K562 (cell line): Measurements from ENCODE around the gene VARS1. TPM values are rescaled to one million over a fixed set of nuclear protein-coding genes. Genes with fewer than 3 reads are reported as not detected.
A peak's percentile ranks its signal among the peaks of the same experiment; 100 is the strongest.

Source experiments
- ADNP ChIP-seq: fragments of 200-800 bp; sonication (Bioruptor generic); IDR thresholded peaks from 2 replicates; pipeline ENCODE4 v1.6.1; 2016; ENCODE audit warnings: missing genetic modification characterization, missing compliant biosample characterization
- BCOR ChIP-seq: fragments of 450-650 bp; IDR thresholded peaks from 2 replicates; pipeline ENCODE4 v1.6.1; 2016
- COPS2 ChIP-seq: fragments of 450-650 bp; conservative IDR thresholded peaks from 2 replicates; pipeline ENCODE4 v1.6.1; 2016; ENCODE audit warnings: mild to moderate bottlenecking, moderate library complexity
- DMBX1 ChIP-seq: fragments of 250-450 bp; sonication (Bioruptor Pico); IDR thresholded peaks from 2 replicates; pipeline ENCODE4 v1.8.0; 2022; ENCODE audit warnings: inconsistent platforms, mild to moderate bottlenecking, moderate library complexity, borderline replicate concordance
- ESRRB ChIP-seq: fragments of 250-450 bp; sonication (Bioruptor Pico); IDR thresholded peaks from 2 replicates; pipeline ENCODE4 v1.5.0; 2020; ENCODE audit warnings: mild to moderate bottlenecking, moderate library complexity, borderline replicate concordance
- FOS ChIP-seq: IDR thresholded peaks from 3 replicates; pipeline ENCODE4 v1.6.1; 2011; ENCODE audit not compliant: insufficient read length; ENCODE audit errors: extremely low read depth
- FOXJ2 ChIP-seq: fragments of 200-800 bp; sonication (Bioruptor generic); IDR thresholded peaks from 2 replicates; pipeline ENCODE4 v1.6.1; 2016; ENCODE audit warnings: missing genetic modification characterization, missing compliant biosample characterization
- FOXK1 ChIP-seq: sonication (generic); formaldehyde crosslinking; IDR thresholded peaks from 2 replicates; pipeline ENCODE4 v1.8.0; 2022; ENCODE audit warnings: missing genetic modification reagents, mild to moderate bottlenecking, borderline replicate concordance
- GATAD2A ChIP-seq: fragments of 450-650 bp; IDR thresholded peaks from 2 replicates; pipeline ENCODE4 v1.6.1; 2017
- HLTF ChIP-seq: fragments of 450-650 bp; IDR thresholded peaks from 2 replicates; pipeline ENCODE4 v1.6.1; 2016
- KLF10 ChIP-seq: fragments of 250-450 bp; sonication (Bioruptor Pico); IDR thresholded peaks from 2 replicates; pipeline ENCODE4 v1.6.1; 2021; ENCODE audit warnings: matching md5 sums
- L3MBTL2 ChIP-seq: fragments of 450-650 bp; IDR thresholded peaks from 2 replicates; pipeline ENCODE4 v1.6.1; 2016; ENCODE audit warnings: mild to moderate bottlenecking, moderate library complexity
- MXD1 ChIP-seq: fragments of 250-450 bp; sonication (Bioruptor Pico); IDR thresholded peaks from 2 replicates; pipeline ENCODE4 v1.8.0; 2021; ENCODE audit warnings: borderline replicate concordance, mild to moderate bottlenecking, moderate library complexity; ENCODE audit not compliant: poor library complexity, severe bottlenecking
- NCOR1 ChIP-seq: fragments of 450-650 bp; IDR thresholded peaks from 2 replicates; pipeline ENCODE4 v1.6.1; 2016; ENCODE audit warnings: mild to moderate bottlenecking, moderate library complexity
- NR1H2 ChIP-seq: sonication (generic); formaldehyde crosslinking; IDR thresholded peaks from 2 replicates; pipeline ENCODE4 v1.4.0; 2020; ENCODE audit warnings: mild to moderate bottlenecking, missing genetic modification reagents
- NR2C1 ChIP-seq, 2 experiments: fragments of 450-650 bp; IDR thresholded peaks; 2 replicates each; pipeline ENCODE4 v1.6.1; 2017; ENCODE audit warnings: mild to moderate bottlenecking in 2 of 2, antibody characterized with exemption in 1 of 2, inconsistent platforms in 1 of 2, missing compliant biosample characterization in 1 of 2, missing genetic modification characterization in 1 of 2
- PHF21A ChIP-seq: fragments of 450-650 bp; IDR thresholded peaks from 2 replicates; pipeline ENCODE4 v1.6.1; 2017; ENCODE audit warnings: low read depth, borderline replicate concordance
- POLR3A ChIP-seq: IDR thresholded peaks from 2 replicates; pipeline ENCODE4 v1.6.1; 2011; ENCODE audit warnings: borderline replicate concordance, mild to moderate bottlenecking, moderate library complexity; ENCODE audit not compliant: insufficient read length, insufficient read depth; ENCODE audit errors: extremely low read depth
- RUNX1 ChIP-seq: sonication (generic); IDR thresholded peaks from 2 replicates; pipeline ENCODE4 v1.6.1; 2016; ENCODE audit warnings: antibody characterized with exemption, low read depth
- U2AF2 ChIP-seq: fragments of 200-400 bp; formaldehyde crosslinking; optimal IDR thresholded peaks from 2 replicates; pipeline ENCODE3; 2017; ENCODE audit warnings: low read depth, mild to moderate bottlenecking, low read length
- ZBTB1 ChIP-seq: sonication (generic); formaldehyde crosslinking; IDR thresholded peaks from 2 replicates; pipeline ENCODE4 v1.8.1; 2023; ENCODE audit warnings: missing genetic modification reagents, low read depth, mild to moderate bottlenecking, borderline replicate concordance
- ZNF165 ChIP-seq: fragments of 250-450 bp; sonication (Bioruptor Pico); IDR thresholded peaks from 2 replicates; pipeline ENCODE4 v1.4.0; 2020; ENCODE audit warnings: borderline replicate concordance
- ZNF324 ChIP-seq: fragments of 250-450 bp; sonication (Bioruptor Pico); IDR thresholded peaks from 2 replicates; pipeline ENCODE4 v1.4.0; 2020; ENCODE audit warnings: mild to moderate bottlenecking
- ZNF551 ChIP-seq: fragments of 250-450 bp; sonication (Bioruptor Pico); IDR thresholded peaks from 2 replicates; pipeline ENCODE4 v1.5.0; 2021; ENCODE audit warnings: mild to moderate bottlenecking, moderate library complexity
- polyA plus RNA-seq, 8 experiments: library from polyadenylated mRNA; depleted of rRNA in 4 of 8; stranded (reverse) in 5 of 8; unstranded in 3 of 8; fragments of >200 nt; fragmentation: Nextera tagmentation in 2 of 8; fragmentation: Illumina TruSeq in 1 of 8; extraction: Ambion mirVana in 2 of 8; extraction: Trizol in 1 of 8; gene quantifications; 2 replicates each; pipeline versions ENCODE4 v1.2.1 to v1.2.3, GENCODE V29; 2011 to 2014; ENCODE audit warnings: inconsistent platforms in 1 of 8, missing spikeins in 1 of 8
- total RNA-seq, 7 experiments: library from RNA; depleted of rRNA in 6 of 7; stranded (reverse); fragments of >200 nt in 6 of 7; fragmentation: Illumina TruSeq in 2 of 7; extraction: Trizol in 2 of 7; gene quantifications; 2 replicates each; pipeline versions ENCODE4 v1.2.1 to v1.2.3, GENCODE V29; 2011 to 2021; ENCODE audit warnings: low replicate concordance in 1 of 7
- TF ChIP-seq, protein P1 (sequence below), 2 experiments: IDR thresholded peaks; 2 replicates each; pipeline ENCODE4 v1.6.1; 2012; ENCODE audit warnings: improper control_type of control experiment in 2 of 2, low read depth in 2 of 2, low read length in 2 of 2, borderline replicate concordance in 1 of 2
- TF ChIP-seq, protein P2 (sequence below): fragments of 450-650 bp; formaldehyde crosslinking; IDR thresholded peaks from 2 replicates; pipeline ENCODE4 v1.4.0; 2020; ENCODE audit warnings: mild to moderate bottlenecking, moderate library complexity

Gene VARS1
- total and polyA plus RNA-seq, 9 of the 15 experiments (the other 6 are each of a cell fraction or from before 2014, with no cell fraction given) = 2.9 to 488 (median 130) TPM

DNA sequence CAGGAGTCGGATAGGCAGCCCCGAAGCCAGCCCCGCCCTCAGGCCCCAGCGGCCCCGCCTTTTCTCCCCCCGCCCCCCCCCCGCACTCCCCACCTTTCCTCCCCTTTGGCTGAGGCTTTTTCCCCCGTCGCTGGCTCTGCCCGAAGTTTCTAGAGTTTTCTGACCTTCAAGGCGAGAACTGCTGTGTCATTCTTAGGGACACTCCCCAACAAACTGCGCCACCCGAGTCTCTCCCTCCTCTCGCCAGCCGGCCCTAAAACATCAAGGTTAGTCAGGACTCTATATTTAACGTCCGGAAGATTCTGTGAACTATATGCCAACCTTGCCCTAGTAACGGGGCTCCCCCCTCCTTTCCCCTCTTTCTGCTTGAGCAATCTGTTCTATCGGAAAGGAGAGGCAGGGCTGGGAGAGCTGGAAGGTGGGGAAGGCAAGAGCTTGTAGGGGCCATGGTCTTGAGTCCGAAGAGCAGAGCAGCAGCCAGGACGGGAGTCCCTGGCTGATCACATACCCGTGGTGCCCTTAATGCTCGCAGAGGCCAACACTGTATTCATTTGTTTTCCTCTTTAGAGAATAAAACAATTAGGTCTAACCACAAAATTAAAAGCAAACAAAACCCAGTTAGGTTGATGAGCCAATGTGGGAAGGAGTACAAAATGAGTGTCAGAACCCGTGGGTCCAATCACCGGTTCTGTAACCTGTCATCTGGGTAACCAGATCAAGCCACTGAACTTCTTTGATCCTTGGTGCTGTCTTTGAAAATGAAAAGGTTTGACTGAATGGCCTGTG is 26.7 kb upstream of the VARS1 start (continued):
- TF ChIP-seq ADNP (tag) = no peak
- no peak for TF ChIP-seq FOS
- TF ChIP-seq ZBTB1 (CRISPR knock-in tag) = no peak
- peak; percentile 58 for TF ChIP-seq ZNF324 (CRISPR knock-in tag)
- TF ChIP-seq ESRRB = no peak
- TF ChIP-seq FOXK1 (CRISPR knock-in tag) = no peak
- TF ChIP-seq ZNF165 = 0 out of 2 replicates have a peak, but pooled peaks have one; percentile 7
- no peak for TF ChIP-seq PHF21A
- no peak for TF ChIP-seq NCOR1
- TF ChIP-seq COPS2 = no peak
- no peak for TF ChIP-seq L3MBTL2
- no peak for TF ChIP-seq POLR3A
- TF ChIP-seq ZNF551 (CRISPR knock-in tag) = peak; percentile 79; the same call in 1 of the 2 replicates
- TF ChIP-seq DMBX1 (CRISPR knock-in tag) = peak; percentile 49; the same call in 1 of the 2 replicates
- peak; percentile 75 for TF ChIP-seq BCOR
- TF ChIP-seq, protein P1, sequence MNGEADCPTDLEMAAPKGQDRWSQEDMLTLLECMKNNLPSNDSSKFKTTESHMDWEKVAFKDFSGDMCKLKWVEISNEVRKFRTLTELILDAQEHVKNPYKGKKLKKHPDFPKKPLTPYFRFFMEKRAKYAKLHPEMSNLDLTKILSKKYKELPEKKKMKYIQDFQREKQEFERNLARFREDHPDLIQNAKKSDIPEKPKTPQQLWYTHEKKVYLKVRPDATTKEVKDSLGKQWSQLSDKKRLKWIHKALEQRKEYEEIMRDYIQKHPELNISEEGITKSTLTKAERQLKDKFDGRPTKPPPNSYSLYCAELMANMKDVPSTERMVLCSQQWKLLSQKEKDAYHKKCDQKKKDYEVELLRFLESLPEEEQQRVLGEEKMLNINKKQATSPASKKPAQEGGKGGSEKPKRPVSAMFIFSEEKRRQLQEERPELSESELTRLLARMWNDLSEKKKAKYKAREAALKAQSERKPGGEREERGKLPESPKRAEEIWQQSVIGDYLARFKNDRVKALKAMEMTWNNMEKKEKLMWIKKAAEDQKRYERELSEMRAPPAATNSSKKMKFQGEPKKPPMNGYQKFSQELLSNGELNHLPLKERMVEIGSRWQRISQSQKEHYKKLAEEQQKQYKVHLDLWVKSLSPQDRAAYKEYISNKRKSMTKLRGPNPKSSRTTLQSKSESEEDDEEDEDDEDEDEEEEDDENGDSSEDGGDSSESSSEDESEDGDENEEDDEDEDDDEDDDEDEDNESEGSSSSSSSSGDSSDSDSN (IDR thresholded peaks at IDR 0.05; ENCODE audit: borderline replicate concordance in 1 of 2, low read depth in 2 of 2, low read length in 2 of 2) = peak; percentile 89 to 95; a peak in 2 of 4 replicates
- no peak for TF ChIP-seq GATAD2A
- TF ChIP-seq MXD1 (CRISPR knock-in tag) = no peak
- no peak for TF ChIP-seq HLTF
- no peak for TF ChIP-seq FOXJ2
- TF ChIP-seq NR2C1 (IDR thresholded peaks at IDR 0.05) = no peak
- peak; percentile 54; the same call in 1 of the 2 replicates for TF ChIP-seq NR2C1 (tag; IDR thresholded peaks at IDR 0.05)
- TF ChIP-seq U2AF2 = no peak
- TF ChIP-seq KLF10 = peak; percentile 64; the same call in 1 of the 2 replicates
- TF ChIP-seq RUNX1 = no peak
- TF ChIP-seq, protein P2, sequence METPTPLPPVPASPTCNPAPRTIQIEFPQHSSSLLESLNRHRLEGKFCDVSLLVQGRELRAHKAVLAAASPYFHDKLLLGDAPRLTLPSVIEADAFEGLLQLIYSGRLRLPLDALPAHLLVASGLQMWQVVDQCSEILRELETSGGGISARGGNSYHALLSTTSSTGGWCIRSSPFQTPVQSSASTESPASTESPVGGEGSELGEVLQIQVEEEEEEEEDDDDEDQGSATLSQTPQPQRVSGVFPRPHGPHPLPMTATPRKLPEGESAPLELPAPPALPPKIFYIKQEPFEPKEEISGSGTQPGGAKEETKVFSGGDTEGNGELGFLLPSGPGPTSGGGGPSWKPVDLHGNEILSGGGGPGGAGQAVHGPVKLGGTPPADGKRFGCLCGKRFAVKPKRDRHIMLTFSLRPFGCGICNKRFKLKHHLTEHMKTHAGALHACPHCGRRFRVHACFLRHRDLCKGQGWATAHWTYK (CRISPR knock-in tag) = peak; percentile 85
- TF ChIP-seq NR1H2 (CRISPR knock-in tag) = 0 out of 2 replicates have a peak, but pooled peaks have one; percentile 44
